Fibroblast of lung (primary cell): ENCODE data around the gene VGF. TPM values are rescaled to one million over a fixed set of nuclear protein-coding genes. Genes with fewer than 3 reads are reported as not detected.

Source experiments
- DNase-seq, 2 donors: peaks; one replicate each; pipeline versions ENCODE4 v3.0.0 to v3.0.0-alpha.2; 2010; ENCODE audit warnings: low read depth in 2 of 2
- H2AFZ ChIP-seq: 2 replicates; pipeline ENCODE4 v1.5.1; 2012; ENCODE audit warnings: low read length, control low read depth, inconsistent platforms
- H3K27ac ChIP-seq: 2 replicates; pipeline ENCODE4 v1.5.1; 2011; ENCODE audit warnings: low read length, control low read depth; ENCODE audit not compliant: insufficient read depth
- H3K27me3 ChIP-seq: 2 replicates; pipeline ENCODE4 v1.5.1; 2011; ENCODE audit warnings: mild to moderate bottlenecking, low read length; ENCODE audit not compliant: control insufficient read depth, insufficient read depth
- H3K36me3 ChIP-seq: 2 replicates; pipeline ENCODE4 v1.5.1; 2011; ENCODE audit warnings: low read length; ENCODE audit not compliant: control insufficient read depth, insufficient read depth
- H3K4me1 ChIP-seq: 2 replicates; pipeline ENCODE4 v1.5.1; 2011; ENCODE audit warnings: low read length; ENCODE audit not compliant: control insufficient read depth, insufficient read depth; ENCODE audit errors: extremely low read depth
- H3K4me2 ChIP-seq: 2 replicates; pipeline ENCODE4 v1.5.1; 2011; ENCODE audit warnings: low read length, control low read depth; ENCODE audit not compliant: insufficient read depth; ENCODE audit errors: extremely low read depth
- H3K4me3 ChIP-seq, 4 experiments: fragments of 200-600 bp in 1 of 4; sonication (generic) in 1 of 4; replicated peaks in 1 of 4; 2 replicates each; pipeline ENCODE4 v1.5.1; 2011 to 2016; ENCODE audit warnings: low read length in 4 of 4, low read depth in 3 of 4, mild to moderate bottlenecking in 3 of 4, control low read depth in 2 of 4, inconsistent platforms in 1 of 4, mixed read lengths in 1 of 4; ENCODE audit not compliant: insufficient read depth in 1 of 4; ENCODE audit errors: control extremely low read depth in 1 of 4
- H3K79me2 ChIP-seq: 2 replicates; pipeline ENCODE4 v1.5.1; 2012; ENCODE audit warnings: mild to moderate bottlenecking, low read length, inconsistent platforms; ENCODE audit not compliant: control insufficient read depth, insufficient read depth
- H3K9ac ChIP-seq: 2 replicates; pipeline ENCODE4 v1.5.1; 2011; ENCODE audit warnings: mild to moderate bottlenecking, low read length, control low read depth; ENCODE audit not compliant: insufficient read depth
- H3K9me3 ChIP-seq: 2 replicates; pipeline ENCODE4 v1.5.1; 2012; ENCODE audit warnings: low read depth, low read length; ENCODE audit not compliant: control insufficient read depth, insufficient read depth
- H4K20me1 ChIP-seq: 2 replicates; pipeline ENCODE4 v1.5.1; 2011; ENCODE audit warnings: low read length; ENCODE audit not compliant: control insufficient read depth, insufficient read depth; ENCODE audit errors: extremely low read depth
- EZH2 ChIP-seq: IDR thresholded peaks from 2 replicates; pipeline ENCODE4 v1.5.1; 2012; ENCODE audit warnings: low read length, control low read depth, mild to moderate bottlenecking; ENCODE audit errors: missing control alignments
- polyA plus RNA-seq, 2 donors: library from polyadenylated mRNA; depleted of rRNA in 1 of 2; stranded (reverse) in 1 of 2; unstranded in 1 of 2; fragments of >200 nt; gene quantifications; 2 replicates each; pipeline ENCODE4 v1.2.1, GENCODE V29; 2011 to 2012; ENCODE audit warnings: missing spikeins in 1 of 2
- total RNA-seq: library from RNA; depleted of rRNA; stranded (reverse); fragments of >200 nt; gene quantifications from 2 replicates; pipeline ENCODE4 v1.2.1, GENCODE V29; 2014
- TF ChIP-seq, protein P1 (sequence below), 2 donors: IDR thresholded peaks in 1 of 2; conservative IDR thresholded peaks in 1 of 2; 1 replicate in 1 of 2; 2 replicates in 1 of 2; pipeline ENCODE4 v1.5.1; 2011 to 2012; ENCODE audit warnings: low read length in 2 of 2, control low read depth in 1 of 2, inconsistent platforms in 1 of 2, low read depth in 1 of 2, mild to moderate bottlenecking in 1 of 2

VGF gene
- total and polyA plus RNA-seq, 2 donors (not counting 1 experiment from before 2014, with no cell fraction given), result 0.66 TPM; not detected in 1

DNA sequence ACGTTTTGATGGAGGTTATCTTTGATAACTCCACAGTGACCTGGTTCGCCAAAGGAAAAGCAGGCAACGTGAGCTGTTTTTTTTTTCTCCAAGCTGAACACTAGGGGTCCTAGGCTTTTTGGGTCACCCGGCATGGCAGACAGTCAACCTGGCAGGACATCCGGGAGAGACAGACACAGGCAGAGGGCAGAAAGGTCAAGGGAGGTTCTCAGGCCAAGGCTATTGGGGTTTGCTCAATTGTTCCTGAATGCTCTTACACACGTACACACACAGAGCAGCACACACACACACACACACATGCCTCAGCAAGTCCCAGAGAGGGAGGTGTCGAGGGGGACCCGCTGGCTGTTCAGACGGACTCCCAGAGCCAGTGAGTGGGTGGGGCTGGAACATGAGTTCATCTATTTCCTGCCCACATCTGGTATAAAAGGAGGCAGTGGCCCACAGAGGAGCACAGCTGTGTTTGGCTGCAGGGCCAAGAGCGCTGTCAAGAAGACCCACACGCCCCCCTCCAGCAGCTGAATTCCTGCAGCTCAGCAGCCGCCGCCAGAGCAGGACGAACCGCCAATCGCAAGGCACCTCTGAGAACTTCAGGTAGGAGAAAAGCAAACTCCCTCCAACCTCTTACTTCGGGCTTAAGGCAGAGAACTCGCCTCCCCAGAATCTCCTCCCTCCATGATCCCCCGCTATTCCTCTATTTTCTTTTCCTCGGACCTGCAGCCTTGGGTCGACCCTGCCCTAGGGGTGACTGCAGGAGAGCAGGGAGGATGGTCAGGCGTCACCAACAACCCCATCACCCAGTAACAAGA lies 38.5 kb downstream of the VGF start, which contains the start of gene SERPINE1:
Gene SERPINE1 (plus strand): TSS at position 454 of the 809 bp plus-strand sequence. CDS start 1,290 bp downstream, outside the sequence.
- Histone ChIP-seq H3K9me3 (no peaks in the 10 kb centered on the region), H3K27ac (peak within 1 kb of the TSS; percentile 73), H4K20me1 (no peaks in the 10 kb centered on the region), H3K4me3 (peak within 1 kb of the TSS; percentile 59 to 83 (median 72)), H3K36me3 (peaks cover 14% of the 10 kb centered on the region), H2AFZ (no peak within 1 kb of the TSS), H3K79me2 (peaks cover 35% of the 10 kb centered on the region), H3K4me1 (peaks cover 27% of the 10 kb centered on the region), H3K27me3 (no peaks in the 10 kb centered on the region), H3K9ac (peak within 1 kb of the TSS; percentile 61), H3K4me2 (peak within 1 kb of the TSS; percentile 81)
- TF ChIP-seq, protein P1, sequence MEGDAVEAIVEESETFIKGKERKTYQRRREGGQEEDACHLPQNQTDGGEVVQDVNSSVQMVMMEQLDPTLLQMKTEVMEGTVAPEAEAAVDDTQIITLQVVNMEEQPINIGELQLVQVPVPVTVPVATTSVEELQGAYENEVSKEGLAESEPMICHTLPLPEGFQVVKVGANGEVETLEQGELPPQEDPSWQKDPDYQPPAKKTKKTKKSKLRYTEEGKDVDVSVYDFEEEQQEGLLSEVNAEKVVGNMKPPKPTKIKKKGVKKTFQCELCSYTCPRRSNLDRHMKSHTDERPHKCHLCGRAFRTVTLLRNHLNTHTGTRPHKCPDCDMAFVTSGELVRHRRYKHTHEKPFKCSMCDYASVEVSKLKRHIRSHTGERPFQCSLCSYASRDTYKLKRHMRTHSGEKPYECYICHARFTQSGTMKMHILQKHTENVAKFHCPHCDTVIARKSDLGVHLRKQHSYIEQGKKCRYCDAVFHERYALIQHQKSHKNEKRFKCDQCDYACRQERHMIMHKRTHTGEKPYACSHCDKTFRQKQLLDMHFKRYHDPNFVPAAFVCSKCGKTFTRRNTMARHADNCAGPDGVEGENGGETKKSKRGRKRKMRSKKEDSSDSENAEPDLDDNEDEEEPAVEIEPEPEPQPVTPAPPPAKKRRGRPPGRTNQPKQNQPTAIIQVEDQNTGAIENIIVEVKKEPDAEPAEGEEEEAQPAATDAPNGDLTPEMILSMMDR (conservative IDR thresholded peaks at IDR 0.05 in 1 of 2, IDR thresholded peaks at IDR 0.05 in 1 of 2; ENCODE audit: low read depth in 1 of 2, low read length in 2 of 2), result peak; percentile 26 to 41
- TF ChIP-seq EZH2, result no peak
- DNase-seq, result peak; percentile 100

DNA sequence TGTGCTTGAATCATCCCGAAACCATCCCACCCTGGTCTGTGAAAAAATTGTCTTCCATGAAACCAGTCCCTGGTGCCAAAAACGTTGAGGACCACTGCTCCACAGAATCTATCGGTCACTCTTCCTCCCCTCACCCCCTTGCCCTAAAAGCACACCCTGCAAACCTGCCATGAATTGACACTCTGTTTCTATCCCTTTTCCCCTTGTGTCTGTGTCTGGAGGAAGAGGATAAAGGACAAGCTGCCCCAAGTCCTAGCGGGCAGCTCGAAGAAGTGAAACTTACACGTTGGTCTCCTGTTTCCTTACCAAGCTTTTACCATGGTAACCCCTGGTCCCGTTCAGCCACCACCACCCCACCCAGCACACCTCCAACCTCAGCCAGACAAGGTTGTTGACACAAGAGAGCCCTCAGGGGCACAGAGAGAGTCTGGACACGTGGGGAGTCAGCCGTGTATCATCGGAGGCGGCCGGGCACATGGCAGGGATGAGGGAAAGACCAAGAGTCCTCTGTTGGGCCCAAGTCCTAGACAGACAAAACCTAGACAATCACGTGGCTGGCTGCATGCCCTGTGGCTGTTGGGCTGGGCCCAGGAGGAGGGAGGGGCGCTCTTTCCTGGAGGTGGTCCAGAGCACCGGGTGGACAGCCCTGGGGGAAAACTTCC lies 39.2 kb downstream of the VGF start:
- peak overlapping the region; percentile 62 for H3K4me2 ChIP-seq

More for the DNA sequence above, 39.2 kb downstream of the VGF start:
- H2AFZ ChIP-seq, result no peak overlapping the region
- no peak for TF ChIP-seq EZH2
- TF ChIP-seq, protein P1 (conservative IDR thresholded peaks at IDR 0.05 in 1 of 2, IDR thresholded peaks at IDR 0.05 in 1 of 2; ENCODE audit: low read depth in 1 of 2, low read length in 2 of 2), result no peak
- peak overlapping the region in 1 of 4 experiments; percentile 83 for H3K4me3 ChIP-seq
- peaks cover 34% of the 10 kb centered on the region for H3K79me2 ChIP-seq
- peak in 1 of 2 donors; percentile 85 for DNase-seq
- peaks cover 12% of the 10 kb centered on the region for H3K36me3 ChIP-seq
- no peaks in the 10 kb centered on the region for H4K20me1 ChIP-seq
- H3K9ac ChIP-seq, result no peak overlapping the region
- H3K9me3 ChIP-seq, result no peaks in the 10 kb centered on the region
- no peaks in the 10 kb centered on the region for H3K27me3 ChIP-seq
- H3K4me1 ChIP-seq, result peaks cover 30% of the 10 kb centered on the region
- H3K27ac ChIP-seq, result peak overlapping the region; percentile 73
